Neuronal stem cell (in vitro differentiated cells): ENCODE measurements around the gene GRID1.

Source experiments
- DNase-seq: peaks from one replicate; pipeline ENCODE4 v3.0.0-alpha.2; 2013; ENCODE audit warnings: low spot score
- H2AFZ ChIP-seq: one replicate; pipeline ENCODE4 v1.6.1; 2013; ENCODE audit warnings: mild to moderate bottlenecking, low read length, inconsistent platforms
- H2AK5ac ChIP-seq: 2 replicates; pipeline ENCODE4 v1.6.1; 2013; ENCODE audit warnings: low read depth, mild to moderate bottlenecking, inconsistent platforms, low read length, moderate library complexity, mixed read lengths
- H2BK120ac ChIP-seq: 2 replicates; pipeline ENCODE4 v1.6.1; 2013; ENCODE audit warnings: low read depth, mild to moderate bottlenecking, inconsistent platforms, low read length, moderate library complexity, mixed read lengths
- H2BK12ac ChIP-seq: one replicate; pipeline ENCODE4 v1.6.1; 2013; ENCODE audit warnings: low read length, inconsistent platforms
- H2BK15ac ChIP-seq: 2 replicates; pipeline ENCODE4 v1.6.1; 2013; ENCODE audit warnings: mild to moderate bottlenecking, low read length, inconsistent platforms, mixed read lengths
- H2BK5ac ChIP-seq: one replicate; pipeline ENCODE4 v1.6.1; 2013; ENCODE audit warnings: inconsistent platforms, mild to moderate bottlenecking, low read length, moderate library complexity
- H3K14ac ChIP-seq: one replicate; pipeline ENCODE4 v1.6.1; 2013; ENCODE audit warnings: low read length, inconsistent platforms
- H3K18ac ChIP-seq: 2 replicates; pipeline ENCODE4 v1.6.1; 2013; ENCODE audit warnings: low read length, inconsistent platforms
- H3K23ac ChIP-seq: 2 replicates; pipeline ENCODE4 v1.6.1; 2013; ENCODE audit warnings: low read depth, mild to moderate bottlenecking, mixed read lengths, low read length, inconsistent platforms; ENCODE audit not compliant: poor library complexity
- H3K27ac ChIP-seq: replicated peaks from 3 replicates; pipeline ENCODE4 v1.5.1; 2013; ENCODE audit warnings: low read length, inconsistent platforms
- H3K27me3 ChIP-seq, 3 experiments: 2 replicates each; pipeline ENCODE4 v1.6.1; 2013; ENCODE audit warnings: low read length in 3 of 3, mild to moderate bottlenecking in 2 of 3, inconsistent platforms in 1 of 3, low read depth in 1 of 3, mixed read lengths in 1 of 3, moderate library complexity in 1 of 3; ENCODE audit not compliant: control insufficient read depth in 3 of 3, insufficient read depth in 3 of 3
- H3K36me3 ChIP-seq, 2 donors: replicated peaks in 1 of 2; 2 replicates each; pipeline ENCODE4 v1.6.1; 2013; ENCODE audit warnings: low read length in 2 of 2; ENCODE audit not compliant: control insufficient read depth in 2 of 2, insufficient read depth in 2 of 2
- H3K4ac ChIP-seq: 2 replicates; pipeline ENCODE4 v1.6.1; 2013; ENCODE audit warnings: inconsistent platforms, mild to moderate bottlenecking, low read length, moderate library complexity
- H3K4me1 ChIP-seq, 2 donors: 1 replicate in 1 of 2; 2 replicates in 1 of 2; pipeline ENCODE4 v1.6.1; 2013; ENCODE audit warnings: low read length in 2 of 2, low read depth in 1 of 2; ENCODE audit not compliant: control insufficient read depth in 2 of 2, insufficient read depth in 1 of 2
- H3K4me2 ChIP-seq: one replicate; pipeline ENCODE4 v1.6.1; 2013; ENCODE audit warnings: mild to moderate bottlenecking, low read length, inconsistent platforms; ENCODE audit not compliant: insufficient read depth, poor library complexity, severe bottlenecking
- H3K4me3 ChIP-seq, 2 donors: 2 replicates each; pipeline ENCODE4 v1.5.1; 2013; ENCODE audit warnings: low read length in 2 of 2, mild to moderate bottlenecking in 2 of 2, inconsistent platforms in 1 of 2, moderate library complexity in 1 of 2
- H3K79me1 ChIP-seq: one replicate; pipeline ENCODE4 v1.6.1; 2013; ENCODE audit warnings: low read depth, mild to moderate bottlenecking, inconsistent platforms, low read length, moderate library complexity
- H3K9ac ChIP-seq: one replicate; pipeline ENCODE4 v1.6.1; 2013; ENCODE audit warnings: mild to moderate bottlenecking, low read depth, low read length, inconsistent platforms; ENCODE audit not compliant: poor library complexity
- H3K9me3 ChIP-seq, 2 donors: replicated peaks in 1 of 2; 2 replicates each; pipeline versions ENCODE3 to v1.6.1; 2013; ENCODE audit warnings: low read length in 2 of 2, mild to moderate bottlenecking in 2 of 2, inconsistent platforms in 1 of 2, low read depth in 1 of 2, mixed read lengths in 1 of 2, moderate library complexity in 1 of 2; ENCODE audit not compliant: control insufficient read depth in 2 of 2, insufficient read depth in 1 of 2
- H4K8ac ChIP-seq: one replicate; pipeline ENCODE4 v1.6.1; 2013; ENCODE audit warnings: low read depth, mild to moderate bottlenecking, inconsistent platforms, low read length, moderate library complexity
- H4K91ac ChIP-seq: one replicate; pipeline ENCODE4 v1.6.1; 2013; ENCODE audit warnings: low read length, low read depth, mild to moderate bottlenecking, inconsistent platforms; ENCODE audit not compliant: poor library complexity
- WGBS, 2 donors: extraction: QIAGEN DNeasy Blood & Tissue Kit; methylation state at CpG; one replicate each; pipeline ENCODE4 v1.1.7; 2013; ENCODE audit warnings: missing lambda C conversion rate in 2 of 2, mixed read lengths in 1 of 2; ENCODE audit not compliant: insufficient read length in 2 of 2, insufficient replicate concordance in 1 of 2; ENCODE audit errors: extremely low coverage in 2 of 2; 5-methylcytosine and 5-hydroxymethylcytosine counted together

The GRID1 gene

GRCh38 chr10:85611093-85611740 is 755.4 kb downstream of the GRID1 start:
- Histone ChIP-seq H3K23ac (no peak overlapping the region), H3K9ac (no peak overlapping the region), H3K4me2 (no peak overlapping the region), H2AK5ac (no peak overlapping the region), H2BK120ac (no peak overlapping the region), H3K18ac (no peak overlapping the region), H3K4me3 (no peak overlapping the region), H3K79me1 (no peaks in the 10 kb centered on the region), H2BK15ac (no peak overlapping the region), H4K91ac (no peak overlapping the region), H3K36me3 (no peaks in the 10 kb centered on the region), H2AFZ (no peak overlapping the region), H3K9me3 (peaks cover 0 to 2% of the 10 kb centered on the region in 2 donors), H2BK5ac (no peak overlapping the region), H3K4me1 (peaks cover 0 to 1% of the 10 kb centered on the region in 2 donors), H3K14ac (no peak overlapping the region), H3K4ac (no peak overlapping the region), H4K8ac (no peak overlapping the region), H3K27ac (no peak overlapping the region), H2BK12ac (no peak overlapping the region), H3K27me3 (no peaks in the 10 kb centered on the region)
- DNase-seq: peak; percentile 14
- no CpG with 5 or more reads among the region's 5 CpGs for WGBS, 2 donors

GRCh38 chr10:85610381-85611092 is 756.1 kb downstream of the GRID1 start:
- H3K9me3 ChIP-seq: peaks cover 0 to 2% of the 10 kb centered on the region in 2 donors
- no peak overlapping the region for H2BK120ac ChIP-seq
- H3K79me1 ChIP-seq: no peaks in the 10 kb centered on the region
- H2BK5ac ChIP-seq: no peak overlapping the region
- no peak overlapping the region for H2BK15ac ChIP-seq
- H3K4me1 ChIP-seq: peaks cover 0 to 1% of the 10 kb centered on the region in 2 donors
- H3K23ac ChIP-seq: no peak overlapping the region
- no CpG with 5 or more reads among the region's 3 CpGs for WGBS, 2 donors
- H3K14ac ChIP-seq: no peak overlapping the region
- H2BK12ac ChIP-seq: no peak overlapping the region
- no peaks in the 10 kb centered on the region for H3K27me3 ChIP-seq
- no peak overlapping the region for H4K91ac ChIP-seq
- no peak for DNase-seq
- H3K4me2 ChIP-seq: no peak overlapping the region
- H3K4ac ChIP-seq: no peak overlapping the region
- H2AFZ ChIP-seq: no peak overlapping the region
- H3K18ac ChIP-seq: no peak overlapping the region
- no peak overlapping the region for H4K8ac ChIP-seq
- H3K36me3 ChIP-seq: no peaks in the 10 kb centered on the region
- no peak overlapping the region for H2AK5ac ChIP-seq
- no peak overlapping the region for H3K27ac ChIP-seq
- H3K4me3 ChIP-seq: no peak overlapping the region
- H3K9ac ChIP-seq: no peak overlapping the region

- Histone ChIP-seq H3K36me3 (no peaks in the 10 kb centered on the region), H3K27ac (no peak overlapping the region), H4K91ac (no peak overlapping the region), H3K79me1 (no peaks in the 10 kb centered on the region), H2BK15ac (no peak overlapping the region), H2BK5ac (no peak overlapping the region), H3K23ac (no peak overlapping the region), H2BK120ac (no peak overlapping the region), H3K27me3 (no peaks in the 10 kb centered on the region), H3K18ac (no peak overlapping the region), H3K4me1 (peaks cover 0 to 1% of the 10 kb centered on the region in 2 donors), H2BK12ac (no peak overlapping the region), H3K14ac (no peak overlapping the region), H2AFZ (no peak overlapping the region), H3K9me3 (peaks cover 0 to 2% of the 10 kb centered on the region in 2 donors), H3K4me2 (no peak overlapping the region), H3K4me3 (no peak overlapping the region), H4K8ac (no peak overlapping the region), H3K4ac (no peak overlapping the region), H2AK5ac (no peak overlapping the region), H3K9ac (no peak overlapping the region)
- no peak for DNase-seq
- no CpG with 5 or more reads among the region's 5 CpGs for WGBS, 2 donors
These were observed 757.1 kb downstream of the GRID1 start for GRCh38 chr10:85609509-85609908.

GRCh38 chr10:85608706-85609105 is 757.9 kb downstream of the GRID1 start:
- H4K91ac ChIP-seq: no peak overlapping the region
- no peak overlapping the region for H2BK12ac ChIP-seq
- H3K4ac ChIP-seq: no peak overlapping the region
- H3K4me1 ChIP-seq: peaks cover 0 to 1% of the 10 kb centered on the region in 2 donors
- no peak overlapping the region for H3K9ac ChIP-seq
- H3K27me3 ChIP-seq: no peaks in the 10 kb centered on the region
- H2BK120ac ChIP-seq: no peak overlapping the region
- peaks cover 0 to 2% of the 10 kb centered on the region in 2 donors for H3K9me3 ChIP-seq
- H4K8ac ChIP-seq: no peak overlapping the region
- H3K27ac ChIP-seq: no peak overlapping the region
- H3K14ac ChIP-seq: no peak overlapping the region
- H3K36me3 ChIP-seq: no peaks in the 10 kb centered on the region
- H2AK5ac ChIP-seq: no peak overlapping the region
- no CpG with 5 or more reads among the region's 3 CpGs for WGBS, 2 donors
- H3K4me2 ChIP-seq: no peak overlapping the region
- no peak overlapping the region for H3K4me3 ChIP-seq
- no peaks in the 10 kb centered on the region for H3K79me1 ChIP-seq
- no peak overlapping the region for H2AFZ ChIP-seq
- H2BK15ac ChIP-seq: no peak overlapping the region
- DNase-seq: no peak
- peak overlapping the region; percentile 21 for H3K18ac ChIP-seq
- H2BK5ac ChIP-seq: no peak overlapping the region
- no peak overlapping the region for H3K23ac ChIP-seq
